Heart left ventricle (tissue), 16 donors: ENCODE measurements around the gene LPAR5. TPM values are rescaled to one million over a fixed set of nuclear protein-coding genes. Genes with fewer than 3 reads are reported as not detected.

Source experiments
- ATAC-seq, 4 donors: fragments of 200-7000 bp; cut with Tn5 transposase; one replicate each; pipeline ENCODE4 v1.9.1; 2020 to 2022; ENCODE audit warnings: moderate library complexity in 4 of 4, mild to moderate bottlenecking in 3 of 4, moderate number of reproducible peaks in 1 of 4
- DNase-seq, 5 donors: peaks; one replicate each; pipeline ENCODE4 v3.0.0-alpha.2; 2020
- H3K27ac ChIP-seq, 12 donors: fragments of 200-600 bp; sonication (generic) in 4 of 12; one replicate each; pipeline versions ENCODE4 v1.5.0 to v1.8.0; 2016 to 2022; ENCODE audit warnings: mild to moderate bottlenecking in 2 of 12
- H3K27me3 ChIP-seq, 9 donors: fragments of 200-600 bp; sonication (generic) in 2 of 9; one replicate each; pipeline versions ENCODE4 v1.5.1 to v1.8.0; 2016 to 2022; ENCODE audit warnings: mild to moderate bottlenecking in 3 of 9
- H3K36me3 ChIP-seq, 9 donors: fragments of 200-600 bp; sonication (generic) in 2 of 9; one replicate each; pipeline versions ENCODE4 v1.5.0 to v1.8.0; 2018 to 2022; ENCODE audit warnings: mild to moderate bottlenecking in 2 of 9
- H3K4me1 ChIP-seq, 12 donors: fragments of 200-600 bp; sonication (generic) in 4 of 12; one replicate each; pipeline versions ENCODE4 v1.5.0 to v1.8.0; 2016 to 2022; ENCODE audit warnings: mild to moderate bottlenecking in 3 of 12
- H3K4me3 ChIP-seq, 12 donors: fragments of 200-600 bp; sonication (generic) in 4 of 12; one replicate each; pipeline versions ENCODE4 v1.5.0 to v1.8.0; 2017 to 2022; ENCODE audit warnings: mild to moderate bottlenecking in 9 of 12, moderate library complexity in 4 of 12
- H3K9me3 ChIP-seq, 12 donors: fragments of 200-600 bp; sonication (generic) in 4 of 12; one replicate each; pipeline versions ENCODE4 v1.5.0 to v1.8.0; 2016 to 2022; ENCODE audit warnings: mild to moderate bottlenecking in 1 of 12
- CTCF ChIP-seq, 12 donors: fragments of 200-600 bp; sonication (generic) in 4 of 12; IDR thresholded peaks; one replicate each; pipeline versions ENCODE4 v1.5.0 to v1.8.0; 2018 to 2022; ENCODE audit warnings: antibody characterized with exemption in 12 of 12, mild to moderate bottlenecking in 5 of 12
- POLR2A ChIP-seq, 2 donors: fragments of 450-650 bp; IDR thresholded peaks; one replicate each; pipeline ENCODE4 v1.6.1; 2017; ENCODE audit warnings: antibody characterized with exemption in 2 of 2, mild to moderate bottlenecking in 2 of 2, moderate library complexity in 2 of 2
- WGBS, 4 donors: extraction: QIAGEN DNeasy Blood & Tissue Kit in 2 of 4; methylation state at CpG; one replicate each; pipeline versions ENCODE4 v1.1.5 to v1.1.7; 2013 to 2018; 5-methylcytosine and 5-hydroxymethylcytosine counted together
- intact Hi-C, 10 donors: fragments of 100-400 bp; cut with DNase I; formaldehyde crosslinking; loops; one replicate each; pipeline versions ENCODE4 v1.11.1 to v1.14.2; 2022
- polyA plus RNA-seq, 2 donors: library from polyadenylated mRNA; stranded (reverse); fragments of 200-250 nt; gene quantifications; one replicate each; pipeline ENCODE4 v1.2.3, GENCODE V29; 2013
- total RNA-seq, 9 donors: library from RNA; depleted of rRNA in 2 of 9; stranded (reverse); fragments of >200 nt in 2 of 9; fragmentation: NEBNext Ultra II Directional in 3 of 9; extraction: Animal tissue kit (Norgen Biotek cat#: 25700) in 3 of 9; gene quantifications; one replicate each; pipeline versions ENCODE4 v1.1.0 to v1.2.4, GENCODE V29; 2016 to 2023
- donor health status: ischemic (EF 13 %, LVEDD 7.1; RV severe dilation, severe dysfunction).
- donor health status: healthy with polysubstance abuse.
- donor health status: DM: no; HTN: yes; CAD: no.
- donor health status: DM: no; HTN: no; CAD: no.
- donor health status: ischemic (EF 25% LVEDD 6.9; RV normal size, moderate dysfunction).
- donor health status: ischemic (EF 25% LVEDD 5.7; RV mildly dilated, moderate dysfunction).
- donor health status: healthy.
- donor health status: DM: yes; HTN: yes; CAD: no.
- donor health status: ischemic (EF 35%, LVEDD 5.7; RV mildly dilated, moderate dysfunction).
- donor health status: nonischemic (EF 11% LVEDD 7.7; RV severe dilation, severe dysfunction).
- donor health status: DM: yes; HTN: yes; CAD: no.
- donor health status: PGD.
- donor health status: ischemic (EF 29% LVEDD 5.4; RV normal size, mild dysfunction).
- donor health status: nonischemic (EF 23%, LVEDD 6.1; RV moderate dilation, normal function).

The LPAR5 gene
- total and polyA plus RNA-seq, 11 donors, result 3.5 to 11.7 (median 4.7) TPM

DNA sequence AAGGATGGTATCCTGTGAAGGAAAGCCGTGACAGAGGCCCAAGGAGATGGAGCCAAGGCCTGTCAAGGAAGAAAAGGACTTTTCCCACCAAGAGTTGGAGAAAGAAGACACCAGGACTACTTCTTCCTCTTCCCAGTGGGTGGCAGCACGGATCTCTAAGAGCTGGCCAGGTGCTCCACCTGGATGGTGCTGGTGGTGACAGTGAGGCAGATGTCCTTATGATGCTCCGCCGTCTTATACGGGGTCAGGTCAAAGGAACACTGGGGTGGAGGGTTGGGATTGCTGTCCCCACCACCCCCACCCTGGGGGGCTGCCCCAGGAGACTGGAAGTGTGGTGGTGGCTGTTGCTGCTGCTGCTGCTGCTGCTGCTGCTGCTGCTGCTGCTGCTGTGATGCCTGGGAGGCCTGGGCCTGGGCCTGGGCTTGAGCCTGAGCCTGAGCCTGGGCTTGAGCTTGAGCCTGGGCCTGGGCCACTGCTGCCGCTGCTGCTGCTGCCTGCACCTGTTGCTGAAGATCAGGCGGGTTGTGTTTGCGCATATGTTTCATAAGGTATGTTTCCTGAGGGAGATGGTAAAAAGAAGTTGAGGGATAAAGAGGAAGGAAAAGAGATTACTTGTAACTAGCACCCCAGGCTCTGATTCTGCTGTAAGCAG is 31.9 kb upstream of the LPAR5 start:
- Histone ChIP-seq H3K27ac (no peak overlapping the region), H3K9me3 (no peaks in the 10 kb centered on the region), H3K4me1 (peaks cover 0 to 8% (median 0%) of the 10 kb centered on the region in 12 donors), H3K27me3 (no peaks in the 10 kb centered on the region), H3K36me3 (peaks cover 0 to 72% (median 65%) of the 10 kb centered on the region in 9 donors), H3K4me3 (no peak overlapping the region)
- intact Hi-C loops, result loop anchor here in 3 of 10 donors (2.0 to 10.0 kb wide), 3 partner anchors 17 to 57 kb away; partner anchors contain the start of gene COPS7A (in 1 of the 3)
- TF ChIP-seq POLR2A (IDR thresholded peaks at IDR 0.05) (no peak), CTCF (IDR thresholded peaks at IDR 0.05) (no peak)
- 83 to 89% (median 84%) methylated on average over 8 of the region's 8 CpGs for WGBS, 4 donors
- DNase-seq (no peak), ATAC-seq (no peak)

DNA sequence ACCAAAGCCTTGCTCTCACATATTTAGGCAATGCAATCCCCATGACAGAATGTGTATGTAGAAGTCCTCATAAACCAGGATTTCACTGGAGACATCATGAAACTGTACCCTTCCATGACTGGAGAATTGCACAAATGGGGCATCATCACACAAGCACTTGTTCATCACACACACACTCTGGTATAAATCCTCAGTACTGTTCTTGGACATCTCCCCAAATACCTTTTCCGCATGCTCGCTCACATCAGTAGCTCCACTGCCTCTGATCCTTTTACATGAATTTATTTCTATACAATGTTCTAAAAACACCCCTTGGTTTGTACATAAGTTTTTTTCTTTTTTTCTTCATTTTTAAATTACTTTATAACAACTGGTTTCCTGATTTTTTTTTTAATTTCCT is 30.5 kb upstream of the LPAR5 start:
- peaks cover 0 to 21% (median 12%) of the 10 kb centered on the region in 12 donors for H3K4me1 ChIP-seq
- H3K27ac ChIP-seq, result no peak overlapping the region
- TF ChIP-seq POLR2A (IDR thresholded peaks at IDR 0.05), result no peak
- TF ChIP-seq CTCF (IDR thresholded peaks at IDR 0.05), result no peak
- no peak for DNase-seq
- WGBS, 4 donors, result 91 to 99% (median 97%) methylated on average over 2 of the region's 2 CpGs
- intact Hi-C loops, result loop anchor here in 2 of 10 donors (10.0 kb wide), 2 partner anchors 51 to 59 kb away; partner anchors contain the start of gene COPS7A (in 1 of the 2)
- H3K9me3 ChIP-seq, result no peaks in the 10 kb centered on the region
- H3K4me3 ChIP-seq, result no peak overlapping the region
- peaks cover 0 to 58% (median 50%) of the 10 kb centered on the region in 9 donors for H3K36me3 ChIP-seq
- ATAC-seq, result no peak
- H3K27me3 ChIP-seq, result no peaks in the 10 kb centered on the region

DNA sequence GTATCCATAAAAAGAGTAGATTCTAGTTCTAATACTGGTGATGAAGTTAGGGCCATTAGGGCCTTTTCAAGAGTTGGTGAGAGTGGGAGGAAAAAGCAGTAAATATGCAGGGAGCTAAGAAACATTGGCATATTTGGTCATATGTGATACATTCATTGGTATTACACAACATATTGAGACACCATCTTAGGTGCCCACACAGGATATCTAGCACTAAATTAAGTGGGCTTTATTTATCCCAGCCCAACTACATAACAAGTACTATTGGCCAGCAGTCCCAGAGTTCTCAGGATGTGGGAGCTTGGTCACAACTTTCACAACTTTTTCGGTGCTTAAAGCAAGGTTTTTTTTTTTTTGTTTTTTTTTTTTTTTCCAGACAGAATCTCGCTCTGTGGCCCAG is 29.1 kb upstream of the LPAR5 start:
- DNase-seq (no peak), ATAC-seq (no peak)
- Histone ChIP-seq H3K9me3 (no peaks in the 10 kb centered on the region), H3K27ac (no peak overlapping the region), H3K27me3 (no peaks in the 10 kb centered on the region), H3K36me3 (peaks cover 0 to 47% (median 37%) of the 10 kb centered on the region in 9 donors), H3K4me3 (no peak overlapping the region), H3K4me1 (peaks cover 0 to 24% (median 12%) of the 10 kb centered on the region in 12 donors)
- 88 to 92% (median 90%) methylated on average over 2 of the region's 2 CpGs for WGBS, 4 donors
- TF ChIP-seq POLR2A (IDR thresholded peaks at IDR 0.05), result no peak
- no peak for TF ChIP-seq CTCF (IDR thresholded peaks at IDR 0.05)
- intact Hi-C loops, result loop anchor here in 6 of 10 donors (1.0 to 10.0 kb wide), 5 partner anchors 22 to 60 kb away; partner anchors contain the start of gene COPS7A (in 1 of the 6)
